DOHH2 (cell line): Measurements from ENCODE around the gene OPN5.

Experiments used
- H3F3A ChIP-seq: fragments of 200-600 bp; sonication (generic), shearing (Covaris generic); 2 replicates; pipeline ENCODE4 v1.6.0; 2016; ENCODE audit warnings: antibody characterized with exemption, mild to moderate bottlenecking; ENCODE audit not compliant: control insufficient read depth, insufficient read depth
- H3K27ac ChIP-seq: fragments of 200-600 bp; sonication (generic); 2 replicates; pipeline ENCODE4 v1.5.1; 2014; ENCODE audit warnings: low read depth, mild to moderate bottlenecking, low read length, moderate library complexity
- H3K27me3 ChIP-seq: fragments of 200-600 bp; sonication (generic); 2 replicates; pipeline ENCODE4 v1.6.1; 2014; ENCODE audit warnings: mild to moderate bottlenecking, low read length, mixed read lengths; ENCODE audit not compliant: control insufficient read depth
- H3K36me3 ChIP-seq: fragments of 200-600 bp; sonication (generic); 2 replicates; pipeline ENCODE4 v1.6.1; 2014; ENCODE audit warnings: mild to moderate bottlenecking, low read length, moderate library complexity, mixed read lengths; ENCODE audit not compliant: control insufficient read depth
- H3K4me1 ChIP-seq: fragments of 200-600 bp; sonication (generic); 2 replicates; pipeline ENCODE4 v1.6.1; 2014; ENCODE audit warnings: mild to moderate bottlenecking, low read length, mixed read lengths; ENCODE audit not compliant: control insufficient read depth
- H3K4me2 ChIP-seq: fragments of 200-600 bp; sonication (generic); 2 replicates; pipeline ENCODE4 v1.6.0; 2014; ENCODE audit warnings: mild to moderate bottlenecking, low read length, moderate library complexity
- H3K4me3 ChIP-seq: fragments of 200-600 bp; sonication (generic); 2 replicates; pipeline ENCODE4 v1.5.1; 2014; ENCODE audit warnings: mild to moderate bottlenecking, low read length, mixed read lengths
- H3K79me2 ChIP-seq: fragments of 200-600 bp; sonication (generic); 2 replicates; pipeline ENCODE4 v1.6.1; 2014; ENCODE audit warnings: mild to moderate bottlenecking, low read length, mixed read lengths; ENCODE audit not compliant: control insufficient read depth
- H3K9me2 ChIP-seq: fragments of 200-600 bp; sonication (generic); replicated peaks from 2 replicates; pipeline ENCODE4 v1.6.1; 2014; ENCODE audit warnings: mild to moderate bottlenecking, low read length, mixed read lengths; ENCODE audit not compliant: control insufficient read depth
- H3K9me3 ChIP-seq: fragments of 200-600 bp; sonication (generic); 2 replicates; pipeline ENCODE4 v1.6.1; 2014; ENCODE audit warnings: antibody characterized with exemption, low read length, mixed read lengths; ENCODE audit not compliant: control insufficient read depth, insufficient read depth
- H4K20me1 ChIP-seq: fragments of 200-600 bp; sonication (generic); 2 replicates; pipeline ENCODE4 v1.6.0; 2014; ENCODE audit warnings: low read depth, mild to moderate bottlenecking, antibody characterized with exemption, low read length, moderate library complexity; ENCODE audit not compliant: control insufficient read depth, insufficient read depth
- EZH2phosphoT487 ChIP-seq: fragments of 200-600 bp; sonication (generic); IDR thresholded peaks from 2 replicates; pipeline ENCODE4 v1.6.1; 2017; ENCODE audit warnings: borderline replicate concordance, mild to moderate bottlenecking, antibody characterized with exemption, low read length, moderate library complexity, mixed read lengths
- TF ChIP-seq, protein P1 (sequence below): fragments of 200-600 bp; sonication (generic); IDR thresholded peaks from one replicate; pipeline ENCODE4 v1.5.1; 2014; ENCODE audit warnings: antibody characterized with exemption, mild to moderate bottlenecking, low read depth, low read length; ENCODE audit not compliant: poor library complexity, severe bottlenecking

OPN5 gene

DNA sequence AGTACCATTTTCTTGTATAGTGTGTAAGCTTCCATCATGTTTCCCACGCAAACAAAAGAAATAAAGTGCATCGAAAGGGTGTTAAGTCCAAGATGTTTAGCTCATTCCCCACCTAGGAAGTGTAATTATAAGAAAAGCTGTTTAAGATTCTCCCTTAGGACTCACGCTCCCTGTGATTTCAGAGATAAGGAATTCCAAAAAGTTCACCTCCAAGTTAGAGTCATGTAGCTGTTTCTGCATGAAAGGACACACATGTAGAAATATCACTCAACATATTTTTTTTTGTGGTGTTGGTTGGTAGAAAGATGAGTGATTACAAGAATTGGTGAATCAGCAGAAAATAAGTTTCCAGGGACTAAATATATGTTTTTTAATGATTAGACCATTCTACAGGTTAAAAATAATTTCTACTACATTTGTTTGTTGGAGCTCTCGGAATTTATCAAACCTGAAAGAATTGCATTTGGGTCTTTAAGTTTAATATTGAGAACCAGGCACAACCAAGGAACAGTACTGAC, 10.4 kb downstream of the OPN5 start:
- H3K27me3 ChIP-seq = peaks cover 14% of the 10 kb centered on the region
- TF ChIP-seq, protein P1, sequence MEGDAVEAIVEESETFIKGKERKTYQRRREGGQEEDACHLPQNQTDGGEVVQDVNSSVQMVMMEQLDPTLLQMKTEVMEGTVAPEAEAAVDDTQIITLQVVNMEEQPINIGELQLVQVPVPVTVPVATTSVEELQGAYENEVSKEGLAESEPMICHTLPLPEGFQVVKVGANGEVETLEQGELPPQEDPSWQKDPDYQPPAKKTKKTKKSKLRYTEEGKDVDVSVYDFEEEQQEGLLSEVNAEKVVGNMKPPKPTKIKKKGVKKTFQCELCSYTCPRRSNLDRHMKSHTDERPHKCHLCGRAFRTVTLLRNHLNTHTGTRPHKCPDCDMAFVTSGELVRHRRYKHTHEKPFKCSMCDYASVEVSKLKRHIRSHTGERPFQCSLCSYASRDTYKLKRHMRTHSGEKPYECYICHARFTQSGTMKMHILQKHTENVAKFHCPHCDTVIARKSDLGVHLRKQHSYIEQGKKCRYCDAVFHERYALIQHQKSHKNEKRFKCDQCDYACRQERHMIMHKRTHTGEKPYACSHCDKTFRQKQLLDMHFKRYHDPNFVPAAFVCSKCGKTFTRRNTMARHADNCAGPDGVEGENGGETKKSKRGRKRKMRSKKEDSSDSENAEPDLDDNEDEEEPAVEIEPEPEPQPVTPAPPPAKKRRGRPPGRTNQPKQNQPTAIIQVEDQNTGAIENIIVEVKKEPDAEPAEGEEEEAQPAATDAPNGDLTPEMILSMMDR = no peak
- no peak for TF ChIP-seq EZH2phosphoT487
- H3F3A ChIP-seq = no peaks in the 10 kb centered on the region
- no peaks in the 10 kb centered on the region for H3K9me3 ChIP-seq
- no peaks in the 10 kb centered on the region for H3K79me2 ChIP-seq
- H3K9me2 ChIP-seq = no peaks in the 10 kb centered on the region
- no peak overlapping the region for H3K27ac ChIP-seq
- no peaks in the 10 kb centered on the region for H4K20me1 ChIP-seq
- no peak overlapping the region for H3K4me3 ChIP-seq
- no peak overlapping the region for H3K4me2 ChIP-seq
- no peaks in the 10 kb centered on the region for H3K36me3 ChIP-seq
- no peaks in the 10 kb centered on the region for H3K4me1 ChIP-seq

DNA sequence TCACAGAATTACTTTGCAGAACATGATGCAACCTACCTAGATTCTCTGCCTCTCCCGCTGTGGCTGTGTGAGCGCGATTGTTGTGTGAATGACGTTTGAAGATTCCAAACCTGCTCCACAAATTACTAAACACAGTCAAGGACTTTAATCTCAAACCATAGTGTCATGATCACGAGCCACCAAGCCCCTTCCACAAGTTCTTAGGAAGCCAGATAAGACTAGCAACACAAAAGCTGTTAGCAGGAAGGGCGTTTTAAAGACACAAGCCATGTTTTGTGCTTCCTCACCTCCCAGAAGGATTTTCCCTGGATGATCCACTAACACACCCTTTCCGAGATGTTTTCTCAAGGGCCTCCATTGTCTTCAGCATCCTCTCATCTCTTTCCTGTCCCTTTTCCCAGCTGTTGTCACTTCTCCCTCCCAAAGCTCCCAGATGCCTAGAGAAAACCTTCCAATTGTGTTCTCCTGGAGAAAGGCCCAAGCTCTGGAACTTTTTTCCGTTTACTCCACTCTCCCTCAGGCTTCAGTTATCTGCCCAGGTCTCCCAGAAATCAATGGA, 12.8 kb downstream of the OPN5 start:
- no peaks in the 10 kb centered on the region for H3K9me2 ChIP-seq

DNA sequence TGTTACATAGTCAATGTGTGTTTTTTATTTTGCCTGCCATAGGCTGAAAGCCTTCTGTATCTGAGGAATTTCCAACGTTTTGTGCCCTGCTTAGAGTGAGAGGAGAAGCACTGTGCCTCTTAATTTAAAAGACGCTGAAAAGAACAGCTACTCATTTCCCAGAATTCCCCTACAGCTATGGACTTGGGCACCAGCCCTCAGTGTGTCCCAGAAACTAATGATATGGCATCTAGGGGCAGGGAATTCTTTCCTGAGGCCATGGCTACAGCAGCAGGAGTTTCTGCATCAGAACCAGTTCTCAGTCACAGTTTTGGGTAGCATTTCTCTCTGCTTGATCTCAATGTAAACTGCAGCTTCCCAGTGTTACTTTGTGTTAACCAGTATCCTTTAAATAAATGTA, 20.2 kb downstream of the OPN5 start:
- H3K27ac ChIP-seq = no peak overlapping the region
- no peaks in the 10 kb centered on the region for H4K20me1 ChIP-seq
- H3F3A ChIP-seq = no peaks in the 10 kb centered on the region
- H3K4me2 ChIP-seq = no peak overlapping the region
- no peaks in the 10 kb centered on the region for H3K9me3 ChIP-seq
- no peaks in the 10 kb centered on the region for H3K79me2 ChIP-seq
- no peaks in the 10 kb centered on the region for H3K9me2 ChIP-seq
- H3K4me3 ChIP-seq = no peak overlapping the region
- no peaks in the 10 kb centered on the region for H3K36me3 ChIP-seq
- H3K27me3 ChIP-seq = 0 out of 2 replicates have a peak, but pooled peaks cover 2% of the 10 kb centered on the region
- no peaks in the 10 kb centered on the region for H3K4me1 ChIP-seq
- TF ChIP-seq, protein P1 = no peak
- TF ChIP-seq EZH2phosphoT487 = no peak

More for the DNA sequence above, 12.8 kb downstream of the OPN5 start:
- no peak overlapping the region for H3K4me2 ChIP-seq
- no peaks in the 10 kb centered on the region for H4K20me1 ChIP-seq
- H3K9me3 ChIP-seq = no peaks in the 10 kb centered on the region
- 0 out of 2 replicates have a peak, but pooled peaks cover 3% of the 10 kb centered on the region for H3K27me3 ChIP-seq
- no peaks in the 10 kb centered on the region for H3F3A ChIP-seq
- TF ChIP-seq EZH2phosphoT487 = no peak
- TF ChIP-seq, protein P1 = no peak
- H3K36me3 ChIP-seq = no peaks in the 10 kb centered on the region
- H3K27ac ChIP-seq = no peak overlapping the region
- H3K79me2 ChIP-seq = no peaks in the 10 kb centered on the region
- H3K4me3 ChIP-seq = no peak overlapping the region
- H3K4me1 ChIP-seq = no peaks in the 10 kb centered on the region
